Progenitor cell of endocrine pancreas (in vitro differentiated cells): ENCODE data around the gene TMEM145. TPM values are rescaled to one million over a fixed set of nuclear protein-coding genes. Genes with fewer than 3 reads are reported as not detected.

Experiments
- DNase-seq: peaks from one replicate; pipeline ENCODE4 v3.0.0; 2021; ENCODE audit warnings: low spot score; ENCODE audit not compliant: unreplicated experiment
- H3K27ac Mint-ChIP-seq: 2 replicates; pipeline ENCODE4 v1.8.0; 2021; ENCODE audit warnings: mild to moderate bottlenecking, moderate library complexity, mixed read lengths
- H3K27me3 Mint-ChIP-seq: 2 replicates; pipeline ENCODE4 v1.8.0; 2021; ENCODE audit warnings: mixed read lengths
- H3K36me3 Mint-ChIP-seq: 2 replicates; pipeline ENCODE4 v1.8.0; 2022; ENCODE audit warnings: mixed read lengths; ENCODE audit not compliant: insufficient read depth
- H3K4me1 Mint-ChIP-seq: 2 replicates; pipeline ENCODE4 v1.8.0; 2021; ENCODE audit warnings: low read depth, mixed read lengths
- H3K4me3 Mint-ChIP-seq: 2 replicates; pipeline ENCODE4 v1.8.0; 2021; ENCODE audit warnings: low read depth, mild to moderate bottlenecking, moderate library complexity, mixed read lengths
- H3K9me3 Mint-ChIP-seq: 2 replicates; pipeline ENCODE4 v1.8.0; 2021; ENCODE audit warnings: low read depth, mixed read lengths
- total RNA-seq: library from RNA; stranded (reverse); gene quantifications from 2 replicates; pipeline ENCODE4 v1.2.1, GENCODE V29; 2021
- TF ChIP-seq, protein P1 (sequence below): fragments of 200-600 bp; sonication (generic); IDR thresholded peaks from one replicate; pipeline ENCODE4 v1.5.0; 2021; ENCODE audit warnings: antibody characterized with exemption, mild to moderate bottlenecking; ENCODE audit not compliant: unreplicated experiment

The TMEM145 gene
- total RNA-seq, 1 donor from 2014 or later = 1.9 TPM

DNA sequence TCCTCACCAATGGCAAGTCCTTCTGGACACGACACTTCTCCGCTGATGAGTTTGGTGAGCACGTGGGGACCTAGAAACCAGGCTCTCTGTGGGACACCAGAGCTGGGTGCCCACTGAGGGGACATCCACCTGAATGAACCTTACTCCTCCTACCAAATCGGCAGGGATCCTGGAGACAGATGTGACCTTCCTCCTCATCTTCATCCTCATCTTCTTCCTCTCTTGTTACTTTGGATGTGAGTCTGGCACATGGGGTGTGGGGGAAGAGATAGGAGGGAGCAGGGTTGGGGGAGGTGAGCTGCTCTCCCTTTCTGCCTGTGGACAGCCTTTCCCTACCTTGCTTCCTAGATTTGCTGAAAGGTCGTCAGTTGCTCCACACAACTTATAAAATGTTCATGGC lies 1.9 kb downstream of the TMEM145 start:
- Mint-ChIP-seq H3K4me3 (no peak overlapping the region), H3K27me3 (peaks cover 58% of the 10 kb centered on the region), H3K4me1 (peaks cover 3% of the 10 kb centered on the region), H3K9me3 (no peaks in the 10 kb centered on the region), H3K36me3 (no peaks in the 10 kb centered on the region), H3K27ac (no peak overlapping the region)
- DNase-seq = no peak
- TF ChIP-seq, protein P1, sequence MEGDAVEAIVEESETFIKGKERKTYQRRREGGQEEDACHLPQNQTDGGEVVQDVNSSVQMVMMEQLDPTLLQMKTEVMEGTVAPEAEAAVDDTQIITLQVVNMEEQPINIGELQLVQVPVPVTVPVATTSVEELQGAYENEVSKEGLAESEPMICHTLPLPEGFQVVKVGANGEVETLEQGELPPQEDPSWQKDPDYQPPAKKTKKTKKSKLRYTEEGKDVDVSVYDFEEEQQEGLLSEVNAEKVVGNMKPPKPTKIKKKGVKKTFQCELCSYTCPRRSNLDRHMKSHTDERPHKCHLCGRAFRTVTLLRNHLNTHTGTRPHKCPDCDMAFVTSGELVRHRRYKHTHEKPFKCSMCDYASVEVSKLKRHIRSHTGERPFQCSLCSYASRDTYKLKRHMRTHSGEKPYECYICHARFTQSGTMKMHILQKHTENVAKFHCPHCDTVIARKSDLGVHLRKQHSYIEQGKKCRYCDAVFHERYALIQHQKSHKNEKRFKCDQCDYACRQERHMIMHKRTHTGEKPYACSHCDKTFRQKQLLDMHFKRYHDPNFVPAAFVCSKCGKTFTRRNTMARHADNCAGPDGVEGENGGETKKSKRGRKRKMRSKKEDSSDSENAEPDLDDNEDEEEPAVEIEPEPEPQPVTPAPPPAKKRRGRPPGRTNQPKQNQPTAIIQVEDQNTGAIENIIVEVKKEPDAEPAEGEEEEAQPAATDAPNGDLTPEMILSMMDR = no peak

DNA sequence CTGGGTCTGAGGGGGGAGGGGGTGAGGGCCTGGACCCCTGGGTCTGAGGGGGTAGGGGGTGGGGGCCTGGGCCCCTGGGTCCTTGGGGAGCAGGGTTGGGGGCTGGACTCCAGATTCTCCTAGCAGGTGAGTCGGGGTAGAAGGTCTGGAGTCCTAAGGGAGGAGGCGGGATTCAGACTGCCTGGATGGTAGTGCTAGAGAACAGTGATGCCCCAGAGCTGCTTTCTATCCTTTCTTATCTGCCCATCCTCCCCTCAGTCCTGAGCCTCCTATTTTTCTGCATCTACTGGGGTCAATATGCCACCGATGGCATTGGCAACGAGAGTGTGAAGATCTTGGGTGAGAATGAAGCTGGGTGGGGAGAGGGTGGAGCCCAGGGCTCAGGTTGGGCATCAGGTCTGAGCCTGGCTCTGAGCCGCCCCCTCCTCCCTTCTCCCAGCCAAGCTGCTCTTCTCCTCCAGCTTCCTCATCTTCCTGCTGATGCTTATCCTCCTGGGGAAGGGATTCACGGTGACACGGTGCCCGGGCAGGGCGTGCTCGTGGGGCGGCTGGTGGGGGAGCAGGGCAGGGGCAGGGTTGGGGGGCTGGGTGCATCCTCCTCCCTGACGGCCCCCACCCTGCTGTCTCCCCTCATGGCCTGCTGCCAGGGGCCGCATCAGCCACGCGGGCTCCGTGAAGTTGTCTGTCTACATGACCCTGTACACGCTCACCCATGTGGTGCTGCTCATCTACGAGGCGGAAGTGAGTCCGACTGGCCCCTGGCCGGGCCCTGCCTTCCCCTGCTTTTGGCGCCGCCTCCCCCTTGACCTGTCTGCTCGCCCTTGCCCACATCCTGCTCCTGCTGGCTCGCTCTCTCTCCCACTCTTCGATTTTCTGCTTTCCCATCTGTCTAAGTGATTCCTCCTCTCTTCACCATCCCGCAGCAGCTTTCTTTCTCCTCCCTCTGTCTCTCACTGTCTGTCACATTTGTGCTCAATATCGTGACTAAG lies 3.4 kb downstream of the TMEM145 start:
- Mint-ChIP-seq H3K36me3 (no peaks in the 10 kb centered on the region), H3K4me1 (peaks cover 3% of the 10 kb centered on the region), H3K27me3 (peaks cover 65% of the 10 kb centered on the region), H3K9me3 (no peaks in the 10 kb centered on the region), H3K27ac (no peak overlapping the region), H3K4me3 (no peak overlapping the region)
- DNase-seq = no peak
- TF ChIP-seq, protein P1 = no peak

DNA sequence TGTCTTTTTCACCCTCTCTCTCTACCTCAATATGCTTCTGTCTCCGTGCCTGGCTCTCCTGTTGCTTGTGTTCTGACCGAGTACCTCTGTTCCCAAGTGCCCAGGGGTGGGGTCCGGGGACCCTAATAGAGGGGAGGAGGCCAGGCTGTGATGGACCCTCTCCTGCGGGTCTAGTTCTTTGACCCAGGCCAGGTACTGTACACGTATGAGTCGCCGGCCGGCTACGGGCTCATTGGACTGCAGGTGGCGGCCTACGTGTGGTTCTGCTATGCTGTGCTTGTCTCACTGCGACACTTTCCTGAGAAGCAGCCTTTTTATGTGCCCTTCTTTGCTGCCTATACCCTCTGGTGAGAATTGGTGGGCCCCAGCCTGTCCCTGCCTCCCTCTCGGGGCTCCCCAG lies 4.4 kb downstream of the TMEM145 start:
- TF ChIP-seq, protein P1 = no peak
- Mint-ChIP-seq H3K27me3 (peaks cover 67% of the 10 kb centered on the region), H3K9me3 (no peaks in the 10 kb centered on the region), H3K4me3 (no peak overlapping the region), H3K36me3 (no peaks in the 10 kb centered on the region), H3K4me1 (peaks cover 3% of the 10 kb centered on the region), H3K27ac (no peak overlapping the region)
- DNase-seq = no peak

DNA sequence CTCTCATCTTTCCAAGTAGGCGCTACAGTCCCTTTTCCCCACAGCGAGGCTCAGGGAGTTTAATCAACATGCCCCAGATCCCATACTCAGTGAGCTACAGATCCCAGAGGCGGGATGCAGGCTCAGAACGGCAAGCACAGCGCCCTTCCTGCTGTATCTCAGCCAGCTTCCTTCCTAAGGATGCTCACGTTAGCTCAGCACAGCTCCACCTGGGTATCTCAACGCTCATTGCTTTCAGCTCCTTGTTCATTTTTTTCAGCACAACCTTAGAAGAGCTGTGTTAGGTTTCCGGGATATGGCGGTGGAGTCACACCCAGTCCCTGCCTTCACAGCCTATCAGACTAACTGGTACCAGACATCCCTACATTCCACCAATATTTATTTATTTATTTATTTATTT lies 9.2 kb downstream of the TMEM145 start:
- Mint-ChIP-seq H3K27me3 (peaks cover 48% of the 10 kb centered on the region), H3K4me3 (no peak overlapping the region), H3K27ac (no peak overlapping the region), H3K36me3 (no peaks in the 10 kb centered on the region), H3K4me1 (peaks cover 16% of the 10 kb centered on the region), H3K9me3 (no peaks in the 10 kb centered on the region)
- no peak for DNase-seq
- TF ChIP-seq, protein P1 = no peak

DNA sequence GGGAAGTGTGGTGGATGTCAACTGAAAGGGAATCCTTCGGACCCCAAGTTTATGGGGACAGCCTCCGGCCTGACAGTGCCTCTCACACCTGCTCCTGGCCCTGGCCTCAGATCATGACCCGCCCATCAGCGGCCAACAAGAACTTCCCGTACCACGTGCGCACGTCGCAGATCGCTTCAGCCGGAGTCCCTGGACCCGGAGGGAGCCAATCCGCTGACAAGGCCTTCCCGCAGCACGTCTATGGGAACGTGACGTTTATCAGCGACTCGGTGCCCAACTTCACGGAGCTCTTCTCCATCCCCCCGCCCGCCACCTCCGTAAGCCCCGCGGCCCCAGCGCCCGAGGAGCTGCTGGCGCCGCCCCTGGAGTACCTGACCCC lies 10.4 kb downstream of the TMEM145 start:
- H3K4me1 Mint-ChIP-seq = peaks cover 17% of the 10 kb centered on the region
- H3K36me3 Mint-ChIP-seq = no peaks in the 10 kb centered on the region
- peaks cover 41% of the 10 kb centered on the region for H3K27me3 Mint-ChIP-seq
- H3K4me3 Mint-ChIP-seq = no peak overlapping the region
- H3K27ac Mint-ChIP-seq = no peak overlapping the region
- no peak for DNase-seq
- no peaks in the 10 kb centered on the region for H3K9me3 Mint-ChIP-seq
- TF ChIP-seq, protein P1 = no peak
